ENCODE data around the gene ADCY9. TPM values are rescaled to one million over a fixed set of nuclear protein-coding genes. Genes with fewer than 3 reads are reported as not detected.

Gene ADCY9
- polyA plus RNA-seq, 3 donors: 0.44 to 9.3 (median 0.67) TPM

DNA sequence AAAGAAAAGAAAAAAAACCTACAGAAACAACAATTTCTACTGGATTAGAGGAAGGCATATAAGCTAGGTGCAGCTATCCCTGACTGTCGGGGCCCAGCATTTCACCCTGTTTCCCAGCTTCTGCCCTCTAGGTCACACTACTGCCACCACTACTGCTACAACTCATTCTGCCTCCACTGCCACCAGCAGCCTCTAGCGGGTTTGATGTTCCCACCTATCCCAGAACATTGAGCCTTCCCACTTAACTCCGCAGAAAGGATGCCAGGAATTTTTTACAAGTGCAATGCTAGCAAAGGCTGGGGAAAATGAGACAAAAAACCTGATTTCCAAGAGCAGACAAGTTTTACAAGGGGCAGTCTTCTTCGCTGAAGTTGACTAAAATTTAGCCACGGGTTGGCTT, 10.4 kb downstream of the ADCY9 start:
- peaks cover 44% of the 10 kb centered on the region for H4K20me1 ChIP-seq (ENCODE audit: insufficient read depth, low read length)
- H3K9me3 Mint-ChIP-seq: peaks cover 0 to 7% (median 1%) of the 10 kb centered on the region in 7 donors
- no peak overlapping the region for H2AFZ ChIP-seq (ENCODE audit: insufficient read depth, low read depth, low read length, poor library complexity, severe bottlenecking)
- H3K27me3 ChIP-seq (ENCODE audit: control insufficient read depth in 2 of 2, insufficient read depth in 2 of 2, low read length in 2 of 2): no peaks in the 10 kb centered on the region
- intact Hi-C loops (cut with micrococcal nuclease): loop anchor here in 1 of 2 donors (10.0 kb wide), 1 partner anchor 61 kb away; no protein-coding TSS in a partner anchor
- H3K9ac ChIP-seq (ENCODE audit: insufficient read depth, low read length, poor library complexity, severe bottlenecking): no peak overlapping the region
- TF ChIP-seq, protein P1, sequence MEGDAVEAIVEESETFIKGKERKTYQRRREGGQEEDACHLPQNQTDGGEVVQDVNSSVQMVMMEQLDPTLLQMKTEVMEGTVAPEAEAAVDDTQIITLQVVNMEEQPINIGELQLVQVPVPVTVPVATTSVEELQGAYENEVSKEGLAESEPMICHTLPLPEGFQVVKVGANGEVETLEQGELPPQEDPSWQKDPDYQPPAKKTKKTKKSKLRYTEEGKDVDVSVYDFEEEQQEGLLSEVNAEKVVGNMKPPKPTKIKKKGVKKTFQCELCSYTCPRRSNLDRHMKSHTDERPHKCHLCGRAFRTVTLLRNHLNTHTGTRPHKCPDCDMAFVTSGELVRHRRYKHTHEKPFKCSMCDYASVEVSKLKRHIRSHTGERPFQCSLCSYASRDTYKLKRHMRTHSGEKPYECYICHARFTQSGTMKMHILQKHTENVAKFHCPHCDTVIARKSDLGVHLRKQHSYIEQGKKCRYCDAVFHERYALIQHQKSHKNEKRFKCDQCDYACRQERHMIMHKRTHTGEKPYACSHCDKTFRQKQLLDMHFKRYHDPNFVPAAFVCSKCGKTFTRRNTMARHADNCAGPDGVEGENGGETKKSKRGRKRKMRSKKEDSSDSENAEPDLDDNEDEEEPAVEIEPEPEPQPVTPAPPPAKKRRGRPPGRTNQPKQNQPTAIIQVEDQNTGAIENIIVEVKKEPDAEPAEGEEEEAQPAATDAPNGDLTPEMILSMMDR (IDR thresholded peaks at IDR 0.05): no peak
- H3K4me3 Mint-ChIP-seq: no peak overlapping the region
- H3K27ac Mint-ChIP-seq: peak overlapping the region in 1 of 7 donors; percentile 62
- peaks cover 11% of the 10 kb centered on the region for H3K4me1 Mint-ChIP-seq
- 97% methylated on average over 5 of the region's 5 CpGs for WGBS (ENCODE audit: insufficient coverage)
- H3K4me1 ChIP-seq (ENCODE audit: control insufficient read depth in 1 of 2, insufficient read depth in 2 of 2, low read length in 2 of 2): peaks cover 0 to 3% of the 10 kb centered on the region in 2 donors
- H3K4me3 ChIP-seq (replicated peaks in 1 of 3; ENCODE audit: low read depth in 2 of 3, low read length in 3 of 3): no peak overlapping the region
- H3K79me2 ChIP-seq (ENCODE audit: insufficient read depth, low read length): peaks cover 34% of the 10 kb centered on the region
- no peak overlapping the region for H3K4me2 ChIP-seq (replicated peaks; ENCODE audit: extremely low read depth, low read length, poor library complexity, severe bottlenecking)
- H3K27ac ChIP-seq (ENCODE audit: low read depth in 1 of 2, low read length in 2 of 2): no peak overlapping the region
- DNase-seq: no peak
- H3K9me3 ChIP-seq (replicated peaks in 1 of 2; ENCODE audit: control insufficient read depth in 1 of 2, insufficient read depth in 1 of 2, low read length in 2 of 2): no peaks in the 10 kb centered on the region
- H3K27me3 Mint-ChIP-seq (ENCODE audit: low read depth in 3 of 3): peaks cover 0 to 3% (median 1%) of the 10 kb centered on the region in 3 donors
- peaks cover 21 to 57% of the 10 kb centered on the region in 2 donors for H3K36me3 Mint-ChIP-seq
- peaks cover 0 to 20% of the 10 kb centered on the region in 2 donors for H3K36me3 ChIP-seq (replicated peaks in 1 of 2; ENCODE audit: control insufficient read depth in 1 of 2, insufficient read depth in 2 of 2, low read length in 2 of 2)

DNA sequence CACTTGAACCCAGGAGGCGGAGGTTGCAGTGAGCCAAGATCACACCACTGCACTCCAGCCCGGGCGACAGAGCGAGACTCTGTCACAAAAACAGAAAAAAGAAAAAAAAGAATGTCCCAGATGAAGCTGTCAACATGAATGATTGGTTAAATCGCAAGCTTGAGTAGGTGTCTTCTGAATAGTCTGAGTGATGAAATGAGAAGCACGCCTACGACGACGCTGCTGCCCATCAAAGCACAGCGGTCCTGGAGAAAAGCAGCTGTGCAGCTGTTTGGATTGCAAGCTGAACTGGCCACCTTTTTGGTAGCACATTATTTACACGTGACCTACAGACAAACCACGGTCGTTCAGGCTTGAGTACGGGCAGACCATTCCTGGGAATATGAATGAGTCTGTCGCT, 12.5 kb downstream of the ADCY9 start:
- Histone ChIP-seq H3K27me3 (ENCODE audit: control insufficient read depth in 2 of 2, insufficient read depth in 2 of 2, low read length in 2 of 2) (no peaks in the 10 kb centered on the region), H3K9me3 (replicated peaks in 1 of 2; ENCODE audit: control insufficient read depth in 1 of 2, insufficient read depth in 1 of 2, low read length in 2 of 2) (no peaks in the 10 kb centered on the region), H3K9ac (ENCODE audit: insufficient read depth, low read length, poor library complexity, severe bottlenecking) (no peak overlapping the region), H2AFZ (ENCODE audit: insufficient read depth, low read depth, low read length, poor library complexity, severe bottlenecking) (no peak overlapping the region), H3K79me2 (ENCODE audit: insufficient read depth, low read length) (peaks cover 34% of the 10 kb centered on the region), H3K4me3 (replicated peaks in 1 of 3; ENCODE audit: low read depth in 2 of 3, low read length in 3 of 3) (no peak overlapping the region), H4K20me1 (ENCODE audit: insufficient read depth, low read length) (peaks cover 25% of the 10 kb centered on the region), H3K36me3 (replicated peaks in 1 of 2; ENCODE audit: control insufficient read depth in 1 of 2, insufficient read depth in 2 of 2, low read length in 2 of 2) (peaks cover 0 to 20% of the 10 kb centered on the region in 2 donors), H3K4me1 (ENCODE audit: control insufficient read depth in 1 of 2, insufficient read depth in 2 of 2, low read length in 2 of 2) (no peaks in the 10 kb centered on the region), H3K4me2 (replicated peaks; ENCODE audit: extremely low read depth, low read length, poor library complexity, severe bottlenecking) (no peak overlapping the region), H3K27ac (ENCODE audit: low read depth in 1 of 2, low read length in 2 of 2) (no peak overlapping the region)
- Mint-ChIP-seq H3K36me3 (peaks cover 19 to 58% of the 10 kb centered on the region in 2 donors), H3K4me3 (no peak overlapping the region), H3K27me3 (ENCODE audit: low read depth in 3 of 3) (peaks cover 0 to 1% (median 1%) of the 10 kb centered on the region in 3 donors), H3K27ac (no peak overlapping the region), H3K4me1 (peaks cover 7% of the 10 kb centered on the region), H3K9me3 (peaks cover 0 to 7% (median 2%) of the 10 kb centered on the region in 7 donors)
- 97% methylated on average over 10 of the region's 15 CpGs for WGBS (ENCODE audit: insufficient coverage)
- TF ChIP-seq, protein P1 (IDR thresholded peaks at IDR 0.05): no peak
- intact Hi-C loops (cut with micrococcal nuclease): loop anchor here in 1 of 2 donors (10.0 kb wide), 1 partner anchor 59 kb away; no protein-coding TSS in a partner anchor
- no peak for DNase-seq

Data from CD14-positive monocyte (primary cell).